Vagina (tissue), 2 donors: ENCODE measurements around the gene MARCHF6.

Source experiments
- POLR2A ChIP-seq, 2 donors: fragments of 450-650 bp; IDR thresholded peaks; one replicate each; pipeline ENCODE4 v1.6.1; 2017; ENCODE audit warnings: antibody characterized with exemption in 2 of 2, mild to moderate bottlenecking in 2 of 2, moderate library complexity in 2 of 2
- POLR2AphosphoS5 ChIP-seq, 2 donors: sonication (generic); formaldehyde crosslinking; IDR thresholded peaks; one replicate each; pipeline ENCODE4 v1.9.0; 2017; ENCODE audit warnings: antibody characterized with exemption in 2 of 2, mild to moderate bottlenecking in 2 of 2, low read depth in 1 of 2; ENCODE audit not compliant: insufficient read depth in 1 of 2

GRCh38 chr5:10374046-10375022, 20.8 kb downstream of the MARCHF6 start:
- TF ChIP-seq POLR2A (IDR thresholded peaks at IDR 0.05) (no peak), POLR2AphosphoS5 (IDR thresholded peaks at IDR 0.05; ENCODE audit: insufficient read depth in 1 of 2, low read depth in 1 of 2) (no peak)
